Pons (tissue), 1 donor: ENCODE data around the gene DDO.
A peak's percentile ranks its signal among the peaks of the same experiment; 100 is the strongest.

ENCODE experiments used
- DNase-seq: peaks from one replicate; pipeline ENCODE4 v3.0.0-alpha.2; 2016; ENCODE audit warnings: low spot score

Gene DDO

GRCh38 chr6:110415086-110415916 lies at the start of gene DDO:
DDO (minus strand) TSS chr6:110415575; CDS start chr6:110413462, 2,113 bp downstream.
- DNase-seq, result peak; percentile 98

GRCh38 chr6:110462884-110463481 lies 47.6 kb upstream of the DDO start:
- no peak for DNase-seq

- DNase-seq, result no peak
Observed at GRCh38 chr6:110461376-110461775, 46.0 kb upstream of the DDO start.

GRCh38 chr6:110459137-110459536 lies 43.8 kb upstream of the DDO start:
- DNase-seq, result no peak

- no peak for DNase-seq
Observed at GRCh38 chr6:110458476-110458875, 43.1 kb upstream of the DDO start.

- DNase-seq, result peak; percentile 51
Observed at GRCh38 chr6:110457567-110458175, 42.3 kb upstream of the DDO start.

GRCh38 chr6:110456694-110457093 lies 41.3 kb upstream of the DDO start:
- no peak for DNase-seq

- no peak for DNase-seq
Observed at GRCh38 chr6:110449541-110449895, 34.1 kb upstream of the DDO start.

- DNase-seq, result no peak
Observed at GRCh38 chr6:110448846-110449540, 33.6 kb upstream of the DDO start.

- DNase-seq, result no peak
Observed at GRCh38 chr6:110447761-110448160, 32.4 kb upstream of the DDO start.

GRCh38 chr6:110446405-110446804 lies 31.0 kb upstream of the DDO start:
- no peak for DNase-seq

GRCh38 chr6:110440026-110440425 lies 24.7 kb upstream of the DDO start:
- DNase-seq, result no peak

GRCh38 chr6:110439356-110439755 lies 24.0 kb upstream of the DDO start:
- no peak for DNase-seq

- no peak for DNase-seq
Observed at GRCh38 chr6:110434961-110435602, 19.7 kb upstream of the DDO start.

- DNase-seq, result no peak
Observed at GRCh38 chr6:110432285-110432900, 17.0 kb upstream of the DDO start.

- no peak for DNase-seq
Observed at GRCh38 chr6:110430741-110431140, 15.4 kb upstream of the DDO start.

GRCh38 chr6:110430236-110430635 lies 14.9 kb upstream of the DDO start:
- DNase-seq, result no peak

GRCh38 chr6:110428153-110428552 lies 12.8 kb upstream of the DDO start:
- DNase-seq, result no peak

GRCh38 chr6:110425816-110426215 lies 10.4 kb upstream of the DDO start:
- DNase-seq, result no peak

GRCh38 chr6:110422444-110422822 lies 7.1 kb upstream of the DDO start:
- DNase-seq, result no peak

- peak; percentile 40 for DNase-seq
Observed at GRCh38 chr6:110421749-110422443, 6.5 kb upstream of the DDO start.
